Neural cell (in vitro differentiated cells): ENCODE data around the gene UFSP2.

Experiments
- CTCF ChIP-seq: fragments of 450-650 bp; IDR thresholded peaks from 2 replicates; pipeline ENCODE4 v1.5.1; 2014; ENCODE audit warnings: antibody characterized with exemption, mild to moderate bottlenecking, moderate library complexity; ENCODE audit not compliant: poor library complexity, severe bottlenecking
- EZH2 ChIP-seq: fragments of 200-600, 300-800 bp; shearing (Covaris generic), sonication (generic); IDR thresholded peaks from 2 replicates; pipeline ENCODE4 v1.6.1; 2014; ENCODE audit warnings: antibody characterized with exemption, low read length, borderline replicate concordance, mild to moderate bottlenecking; ENCODE audit not compliant: insufficient read depth, poor library complexity, severe bottlenecking
- POLR2AphosphoS5 ChIP-seq: IDR thresholded peaks from 2 replicates; pipeline ENCODE4 v1.6.1; 2012
- REST ChIP-seq: IDR thresholded peaks from 2 replicates; pipeline ENCODE4 v1.6.1; 2012; ENCODE audit warnings: borderline replicate concordance
- SMC3 ChIP-seq: fragments of 450-650 bp; conservative IDR thresholded peaks from 2 replicates; pipeline ENCODE4 v1.6.1; 2014; ENCODE audit warnings: antibody characterized with exemption, mild to moderate bottlenecking, moderate library complexity; ENCODE audit not compliant: poor library complexity

- no peak for TF ChIP-seq CTCF
- TF ChIP-seq EZH2: no peak
- TF ChIP-seq SMC3: no peak
- TF ChIP-seq REST: no peak
- no peak for TF ChIP-seq POLR2AphosphoS5
These were observed 44.2 kb downstream of the UFSP2 start for GRCh38 chr4:185381288-185382196.
